Stimulated activated memory B cell treated with anti-CD40 and anti-IgM and Interleukin-4, amounts not matched to agents 10 μg/mL and 1 μg/mL and 100 μg/mL, for 72 hours (primary cell): ENCODE measurements around the gene UCP2.
A peak's percentile ranks its signal among the peaks of the same experiment; 100 is the strongest.

Experiments
- ATAC-seq: fragments of 150-1000 bp; cut with Tn5 transposase; 2 replicates; pipeline ENCODE4 v1.10.0; 2021
- H3K27ac Mint-ChIP-seq: one replicate; pipeline ENCODE4 v1.8.0; 2022; ENCODE audit warnings: mild to moderate bottlenecking, mixed read lengths
- H3K27me3 Mint-ChIP-seq: one replicate; pipeline ENCODE4 v1.8.0; 2022; ENCODE audit warnings: mixed read lengths
- H3K36me3 Mint-ChIP-seq: one replicate; pipeline ENCODE4 v1.8.0; 2022; ENCODE audit warnings: mixed read lengths
- H3K4me1 Mint-ChIP-seq: one replicate; pipeline ENCODE4 v1.8.0; 2022; ENCODE audit warnings: mixed read lengths
- H3K4me3 Mint-ChIP-seq: one replicate; pipeline ENCODE4 v1.8.0; 2022; ENCODE audit warnings: mild to moderate bottlenecking, moderate library complexity, mixed read lengths
- H3K9me3 Mint-ChIP-seq: one replicate; pipeline ENCODE4 v1.8.0; 2022; ENCODE audit warnings: mixed read lengths

The UCP2 gene

GRCh38 chr11:74013141-74013540 is 30.5 kb upstream of the UCP2 start:
- peaks cover 80% of the 10 kb centered on the region for H3K4me1 Mint-ChIP-seq
- no peaks in the 10 kb centered on the region for H3K9me3 Mint-ChIP-seq
- H3K27ac Mint-ChIP-seq, result no peak overlapping the region
- no peaks in the 10 kb centered on the region for H3K27me3 Mint-ChIP-seq
- no peak overlapping the region for H3K4me3 Mint-ChIP-seq
- no peak for ATAC-seq
- H3K36me3 Mint-ChIP-seq, result peaks cover 38% of the 10 kb centered on the region

GRCh38 chr11:74012074-74012809 is 29.6 kb upstream of the UCP2 start:
- Mint-ChIP-seq H3K4me1 (peaks cover 79% of the 10 kb centered on the region), H3K9me3 (no peaks in the 10 kb centered on the region), H3K27ac (peak overlapping the region; percentile 94), H3K27me3 (no peaks in the 10 kb centered on the region), H3K36me3 (peaks cover 36% of the 10 kb centered on the region), H3K4me3 (peak overlapping the region; percentile 49)
- no peak for ATAC-seq

- peak overlapping the region; percentile 94 for H3K27ac Mint-ChIP-seq
- H3K36me3 Mint-ChIP-seq, result peaks cover 29% of the 10 kb centered on the region
- ATAC-seq, result peak; percentile 95
- no peaks in the 10 kb centered on the region for H3K27me3 Mint-ChIP-seq
- peak overlapping the region; percentile 49 for H3K4me3 Mint-ChIP-seq
- H3K9me3 Mint-ChIP-seq, result no peaks in the 10 kb centered on the region
- H3K4me1 Mint-ChIP-seq, result peaks cover 76% of the 10 kb centered on the region
Observed at GRCh38 chr11:74011360-74012073, 28.9 kb upstream of the UCP2 start.

- Mint-ChIP-seq H3K27ac (peak overlapping the region; percentile 94), H3K27me3 (no peaks in the 10 kb centered on the region), H3K4me1 (peaks cover 76% of the 10 kb centered on the region), H3K9me3 (no peaks in the 10 kb centered on the region), H3K36me3 (peaks cover 20% of the 10 kb centered on the region), H3K4me3 (peak overlapping the region; percentile 49)
- ATAC-seq, result no peak
Observed at GRCh38 chr11:74010306-74011300, 28.0 kb upstream of the UCP2 start.

GRCh38 chr11:74009675-74010305 is 27.1 kb upstream of the UCP2 start:
- peaks cover 76% of the 10 kb centered on the region for H3K4me1 Mint-ChIP-seq
- H3K9me3 Mint-ChIP-seq, result no peaks in the 10 kb centered on the region
- peaks cover 17% of the 10 kb centered on the region for H3K36me3 Mint-ChIP-seq
- H3K27me3 Mint-ChIP-seq, result no peaks in the 10 kb centered on the region
- H3K4me3 Mint-ChIP-seq, result no peak overlapping the region
- no peak for ATAC-seq
- H3K27ac Mint-ChIP-seq, result peak overlapping the region; percentile 94

GRCh38 chr11:74009230-74009547 is 26.5 kb upstream of the UCP2 start:
- Mint-ChIP-seq H3K4me1 (peaks cover 70% of the 10 kb centered on the region), H3K27ac (peak overlapping the region; percentile 63), H3K4me3 (no peak overlapping the region), H3K27me3 (no peaks in the 10 kb centered on the region), H3K36me3 (peaks cover 17% of the 10 kb centered on the region), H3K9me3 (no peaks in the 10 kb centered on the region)
- ATAC-seq, result no peak

- Mint-ChIP-seq H3K27ac (peak within 1 kb of the TSS; percentile 94), H3K9me3 (no peaks in the 10 kb centered on the region), H3K4me3 (no peak within 1 kb of the TSS), H3K27me3 (no peaks in the 10 kb centered on the region), H3K4me1 (peaks cover 64% of the 10 kb centered on the region), H3K36me3 (peaks cover 22% of the 10 kb centered on the region)
- ATAC-seq, result no peak
Observed at GRCh38 chr11:74008373-74009229, 26.0 kb upstream of the UCP2 start, which contains the start of gene UCP3. UCP3 (minus strand) TSS chr11:74009085; CDS start chr11:74007042, 2,043 bp downstream.

- H3K9me3 Mint-ChIP-seq, result no peaks in the 10 kb centered on the region
- peaks cover 30% of the 10 kb centered on the region for H3K36me3 Mint-ChIP-seq
- no peak for ATAC-seq
- no peaks in the 10 kb centered on the region for H3K27me3 Mint-ChIP-seq
- no peak overlapping the region for H3K4me3 Mint-ChIP-seq
- H3K27ac Mint-ChIP-seq, result no peak overlapping the region
- peaks cover 62% of the 10 kb centered on the region for H3K4me1 Mint-ChIP-seq
Observed at GRCh38 chr11:74007691-74008372, 25.2 kb upstream of the UCP2 start.

GRCh38 chr11:74006743-74007304 is 24.2 kb upstream of the UCP2 start:
- Mint-ChIP-seq H3K27ac (no peak overlapping the region), H3K36me3 (peaks cover 31% of the 10 kb centered on the region), H3K9me3 (no peaks in the 10 kb centered on the region), H3K27me3 (no peaks in the 10 kb centered on the region), H3K4me3 (no peak overlapping the region), H3K4me1 (peaks cover 52% of the 10 kb centered on the region)
- no peak for ATAC-seq

- peaks cover 29% of the 10 kb centered on the region for H3K36me3 Mint-ChIP-seq
- no peak for ATAC-seq
- no peaks in the 10 kb centered on the region for H3K27me3 Mint-ChIP-seq
- H3K4me3 Mint-ChIP-seq, result no peak overlapping the region
- no peaks in the 10 kb centered on the region for H3K9me3 Mint-ChIP-seq
- peaks cover 43% of the 10 kb centered on the region for H3K4me1 Mint-ChIP-seq
- no peak overlapping the region for H3K27ac Mint-ChIP-seq
Observed at GRCh38 chr11:74005721-74006517, 23.3 kb upstream of the UCP2 start.

GRCh38 chr11:74004759-74005615 is 22.3 kb upstream of the UCP2 start:
- peak; percentile 89 for ATAC-seq
- peaks cover 36% of the 10 kb centered on the region for H3K4me1 Mint-ChIP-seq
- H3K27ac Mint-ChIP-seq, result peak overlapping the region; percentile 28
- H3K27me3 Mint-ChIP-seq, result no peaks in the 10 kb centered on the region
- H3K9me3 Mint-ChIP-seq, result no peaks in the 10 kb centered on the region
- no peak overlapping the region for H3K4me3 Mint-ChIP-seq
- H3K36me3 Mint-ChIP-seq, result peaks cover 23% of the 10 kb centered on the region

- no peaks in the 10 kb centered on the region for H3K27me3 Mint-ChIP-seq
- no peaks in the 10 kb centered on the region for H3K9me3 Mint-ChIP-seq
- no peak for ATAC-seq
- H3K36me3 Mint-ChIP-seq, result peaks cover 23% of the 10 kb centered on the region
- no peak overlapping the region for H3K4me3 Mint-ChIP-seq
- H3K27ac Mint-ChIP-seq, result peak overlapping the region; percentile 42
- H3K4me1 Mint-ChIP-seq, result peaks cover 38% of the 10 kb centered on the region
Observed at GRCh38 chr11:74004046-74004695, 21.5 kb upstream of the UCP2 start.
